Kasumi-1 (cell line): ENCODE results near the gene KIF3A.

Source experiments
- DNase-seq, 2 experiments: peaks; one replicate each; lab custom pipeline; 2025; lab: John Stamatoyannopoulos, UW

The KIF3A gene

GRCh38 chr5:132662925-132663770 is 74.2 kb downstream of the KIF3A start:
- no peak for DNase-seq

- no peak for DNase-seq
Observed at GRCh38 chr5:132662004-132662401, 75.3 kb downstream of the KIF3A start.

DNA sequence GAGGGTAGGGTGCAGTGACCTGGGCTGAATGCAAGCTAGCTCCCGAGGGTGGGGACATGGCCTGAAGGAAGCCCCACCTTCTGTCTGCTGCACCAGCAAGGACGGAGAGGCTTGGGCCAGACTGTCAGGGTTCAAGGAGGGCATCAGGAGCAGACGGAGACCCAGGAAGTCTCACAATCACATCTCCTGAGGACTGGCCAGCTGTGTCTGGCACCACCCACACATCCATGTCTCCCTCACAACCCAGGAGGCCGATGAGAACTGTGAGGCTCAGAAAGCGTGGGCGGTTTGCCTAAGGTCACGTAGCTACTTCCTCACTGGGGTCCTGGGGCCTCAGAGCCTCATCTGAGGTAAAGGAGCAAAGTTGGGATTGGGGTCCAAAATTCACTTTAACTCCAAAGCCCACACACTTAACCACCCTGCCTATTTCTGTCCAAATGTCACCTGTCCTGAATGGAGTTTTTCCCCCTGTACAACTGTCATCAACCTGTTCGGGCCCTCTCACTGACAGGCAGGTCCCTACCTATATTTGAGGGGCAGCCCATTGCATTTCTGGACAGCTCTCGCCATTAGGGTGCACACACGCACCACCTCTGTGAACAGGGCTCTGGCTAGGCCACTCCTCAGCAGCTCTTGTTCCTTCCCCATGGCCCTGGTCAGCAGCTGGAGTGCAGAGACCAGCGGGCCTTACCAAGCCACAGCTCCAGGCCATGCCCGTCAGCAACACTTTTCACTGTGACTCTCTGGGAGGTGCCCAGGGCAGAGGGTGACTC is 75.9 kb downstream of the KIF3A start:
- no peak for DNase-seq

- DNase-seq, result no peak
Observed at GRCh38 chr5:132659598-132660493, 77.5 kb downstream of the KIF3A start.

- no peak for DNase-seq
Observed at GRCh38 chr5:132658381-132659302, 78.7 kb downstream of the KIF3A start.

GRCh38 chr5:132657676-132658380 is 79.5 kb downstream of the KIF3A start, which contains the start of gene IL13:
Gene IL13 (plus strand): TSS chr5:132658173. CDS start chr5:132658187, 14 bp downstream.
- DNase-seq, result no peak

GRCh38 chr5:132656774-132657355 is 80.5 kb downstream of the KIF3A start:
- DNase-seq, result no peak

DNA sequence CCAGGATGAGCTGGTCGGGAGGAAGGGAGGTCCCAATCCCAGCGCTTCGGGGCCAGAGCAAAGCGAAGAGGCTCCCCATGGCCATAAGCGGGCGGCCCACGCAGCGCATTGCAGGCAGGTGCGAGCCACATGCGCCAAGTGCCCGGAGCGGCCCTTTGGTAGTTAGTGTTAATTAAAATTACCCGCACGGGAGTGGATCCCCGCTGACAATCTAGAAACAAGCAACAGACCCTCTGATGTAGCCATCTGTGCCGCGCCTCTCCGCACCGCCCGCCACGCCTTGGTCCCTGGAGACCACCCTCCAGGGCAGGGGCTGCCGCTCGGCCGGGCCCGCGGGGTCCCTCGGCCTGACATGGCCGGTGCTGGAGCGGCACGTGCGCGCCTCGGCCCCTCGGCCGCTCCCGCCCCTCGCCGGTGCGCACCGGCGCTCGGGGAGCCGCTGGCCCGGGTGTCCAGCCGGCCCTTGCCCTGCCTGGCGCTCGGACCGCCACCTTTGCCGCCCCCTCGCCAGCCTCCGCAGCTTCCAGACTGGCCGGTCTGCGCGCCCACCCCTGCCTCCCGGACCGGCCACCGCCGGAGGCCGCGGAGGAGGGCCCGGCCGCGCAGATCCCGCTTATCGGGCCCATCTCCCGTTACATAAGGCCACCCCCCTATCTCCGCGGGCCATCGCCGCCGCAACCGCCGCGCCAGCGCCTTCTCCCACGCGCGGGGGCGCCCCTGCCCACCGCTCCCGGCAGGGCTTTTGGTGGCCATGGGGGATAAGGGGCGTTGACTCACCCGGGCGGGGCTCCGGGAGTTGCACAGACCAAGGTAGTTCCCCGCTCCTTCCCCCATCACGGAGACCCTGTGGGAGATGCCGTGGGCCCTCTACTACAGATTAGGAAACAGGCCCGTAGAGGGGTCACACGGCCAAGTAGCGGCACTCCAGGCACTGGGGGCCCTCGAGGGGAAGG is 81.2 kb downstream of the KIF3A start:
- DNase-seq, result no peak

DNA sequence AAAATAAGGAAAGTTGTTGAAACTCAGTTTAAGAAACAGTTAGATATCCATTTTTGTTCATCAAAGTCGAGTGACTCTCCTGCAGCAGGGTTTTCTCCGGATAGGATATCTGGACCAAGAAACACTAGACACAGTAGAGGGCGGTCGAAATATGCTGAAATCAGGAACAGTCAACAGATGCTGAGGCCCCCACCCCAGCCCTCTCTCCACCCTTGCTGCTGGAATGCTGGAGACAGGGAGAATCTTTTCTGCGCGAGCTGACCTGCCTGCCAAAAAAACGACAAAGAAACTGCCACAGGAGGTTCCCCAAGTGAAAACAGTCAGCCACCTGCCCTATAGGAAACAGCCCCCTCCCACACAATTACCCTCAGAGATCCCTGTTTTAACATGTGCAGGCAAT is 83.6 kb downstream of the KIF3A start:
- no peak for DNase-seq

DNA sequence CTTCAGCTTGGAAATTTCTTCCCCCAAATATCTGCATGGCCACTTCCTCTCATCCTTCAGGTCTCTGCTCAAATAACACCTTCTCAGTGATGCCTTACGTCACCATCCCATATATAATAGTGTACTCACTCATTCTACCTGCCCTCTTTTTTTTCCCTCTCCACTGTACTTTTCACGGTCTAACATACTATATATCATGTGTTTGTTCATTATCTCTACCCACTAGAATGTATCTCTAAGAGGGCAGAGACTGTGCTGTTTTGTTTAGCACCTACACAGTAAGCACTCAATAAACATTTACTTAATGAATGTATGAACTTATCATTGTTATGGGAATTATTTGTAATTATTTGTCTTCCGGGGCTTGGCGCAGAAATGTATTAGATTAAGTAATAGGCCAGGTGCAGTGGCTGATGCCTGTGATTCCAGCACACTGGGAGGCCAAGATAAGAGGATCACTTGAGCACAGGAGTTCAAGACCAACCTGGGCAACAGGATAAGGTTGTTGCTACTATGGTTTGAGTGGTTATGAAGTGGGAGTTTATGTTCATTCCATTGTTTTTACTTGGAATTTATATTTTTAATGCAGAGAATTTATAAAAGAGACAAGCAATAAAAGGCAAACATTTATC is 85.4 kb downstream of the KIF3A start:
- no peak for DNase-seq

GRCh38 chr5:132648355-132648754 is 89.0 kb downstream of the KIF3A start:
- no peak for DNase-seq

- DNase-seq, result no peak
Observed at GRCh38 chr5:132647473-132647872, 89.9 kb downstream of the KIF3A start.

DNA sequence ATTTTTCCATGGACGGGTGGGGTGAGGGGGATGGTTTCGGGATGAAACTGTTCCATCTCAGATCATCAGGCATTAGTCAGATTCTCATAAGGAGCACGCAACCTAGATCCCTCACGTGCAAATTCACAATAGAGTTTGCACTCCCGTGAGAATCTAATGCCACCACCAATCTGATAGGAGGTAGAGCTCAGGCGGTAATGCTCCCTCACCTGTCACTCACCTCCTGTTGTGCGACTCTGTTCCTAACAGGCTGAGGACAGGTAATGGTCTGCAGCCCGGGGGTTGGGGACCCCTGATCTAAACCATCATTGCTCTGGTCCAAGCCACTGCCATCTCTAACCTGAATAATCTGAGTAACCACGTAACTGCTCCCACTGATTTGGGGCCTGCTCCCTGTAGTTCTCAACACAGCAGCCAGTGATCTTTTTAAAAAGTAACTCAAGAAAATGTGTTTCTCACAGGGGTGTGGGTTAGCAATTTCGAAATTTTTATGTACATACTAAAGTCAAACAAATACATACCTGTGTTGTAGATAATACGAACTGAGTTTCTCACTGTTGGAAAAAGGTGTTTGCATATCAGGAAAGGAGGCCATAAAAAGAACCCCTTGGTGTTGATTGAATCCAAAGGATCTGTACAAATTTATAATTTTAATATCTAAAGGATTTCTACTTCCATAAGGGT is 90.6 kb downstream of the KIF3A start:
- no peak for DNase-seq

DNA sequence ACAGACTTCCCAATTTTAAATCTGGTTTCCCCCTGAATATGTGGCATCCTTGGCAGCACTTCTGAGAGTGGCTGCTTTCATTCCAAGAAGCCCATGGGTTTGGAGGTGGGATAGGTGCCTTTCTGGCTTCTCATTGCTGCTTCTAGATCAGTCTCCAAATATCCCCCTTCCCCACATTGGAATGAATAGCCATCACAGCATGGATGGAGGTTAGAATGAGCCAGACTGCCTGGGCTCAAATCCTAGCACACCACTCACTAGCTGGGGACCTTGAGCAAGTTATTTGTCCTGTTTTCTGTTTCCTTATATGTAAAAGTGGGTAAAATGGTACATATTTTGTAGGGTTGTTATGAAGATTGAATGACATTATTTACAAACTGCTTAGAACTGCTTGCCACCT is 93.2 kb downstream of the KIF3A start:
- no peak for DNase-seq
